H9 (cell line): Measurements from ENCODE around the gene FLT1. TPM values are rescaled to one million over a fixed set of nuclear protein-coding genes. Genes with fewer than 3 reads are reported as not detected.

Experiments used
- DNase-seq: peaks from one replicate; pipeline ENCODE4 v3.0.0-alpha.2; 2017
- H2AFZ ChIP-seq: one replicate; pipeline ENCODE4 v1.6.1; 2013; ENCODE audit warnings: mild to moderate bottlenecking, low read length, control low read depth, moderate library complexity
- H2AK5ac ChIP-seq: 2 replicates; pipeline ENCODE4 v1.6.1; 2013; ENCODE audit warnings: low read length, control low read depth, mixed read lengths; ENCODE audit not compliant: insufficient read length
- H2BK120ac ChIP-seq: one replicate; pipeline ENCODE4 v1.6.1; 2013; ENCODE audit warnings: low read depth, mild to moderate bottlenecking, low read length, control low read depth, inconsistent platforms; ENCODE audit not compliant: poor library complexity, severe bottlenecking
- H2BK12ac ChIP-seq: 2 replicates; pipeline ENCODE4 v1.6.1; 2013; ENCODE audit warnings: low read length, control low read depth, mixed read lengths, low read depth; ENCODE audit not compliant: insufficient read length
- H2BK15ac ChIP-seq: 2 replicates; pipeline ENCODE4 v1.6.1; 2013; ENCODE audit warnings: low read depth, low read length, control low read depth
- H2BK20ac ChIP-seq: one replicate; pipeline ENCODE4 v1.6.1; 2013; ENCODE audit warnings: low read depth, mild to moderate bottlenecking, low read length, control low read depth, inconsistent platforms; ENCODE audit not compliant: poor library complexity, severe bottlenecking
- H2BK5ac ChIP-seq: 2 replicates; pipeline ENCODE4 v1.6.1; 2013; ENCODE audit warnings: low read length, control low read depth, mixed read lengths; ENCODE audit not compliant: insufficient read length
- H3K14ac ChIP-seq: 2 replicates; pipeline ENCODE4 v1.6.1; 2013; ENCODE audit warnings: low read length, control low read depth; ENCODE audit not compliant: insufficient read depth
- H3K18ac ChIP-seq: 2 replicates; pipeline ENCODE4 v1.6.1; 2013; ENCODE audit warnings: low read depth, mild to moderate bottlenecking, mixed read lengths, low read length, control low read depth; ENCODE audit not compliant: insufficient read length
- H3K23ac ChIP-seq: 2 replicates; pipeline ENCODE4 v1.6.1; 2013; ENCODE audit warnings: low read length, control low read depth, mixed read lengths, low read depth; ENCODE audit not compliant: insufficient read length
- H3K23me2 ChIP-seq: 2 replicates; pipeline ENCODE4 v1.6.1; 2013; ENCODE audit warnings: low read depth, mild to moderate bottlenecking, mixed read lengths, low read length, control low read depth; ENCODE audit not compliant: insufficient read length, poor library complexity, severe bottlenecking
- H3K27ac ChIP-seq: 2 replicates; pipeline ENCODE4 v1.5.1; 2013; ENCODE audit warnings: low read length, control low read depth, mixed read lengths, low read depth; ENCODE audit not compliant: insufficient read length
- H3K27me3 ChIP-seq: 2 replicates; pipeline ENCODE4 v1.6.1; 2013; ENCODE audit warnings: low read length, control low read depth, inconsistent platforms; ENCODE audit not compliant: insufficient read depth
- H3K4ac ChIP-seq: 2 replicates; pipeline ENCODE4 v1.6.1; 2013; ENCODE audit warnings: low read depth, mild to moderate bottlenecking, control low read depth, inconsistent platforms, low read length, moderate library complexity
- H3K4me1 ChIP-seq: 2 replicates; pipeline ENCODE4 v1.6.1; 2013; ENCODE audit warnings: low read length, control low read depth, inconsistent platforms; ENCODE audit not compliant: insufficient read depth
- H3K4me2 ChIP-seq: 2 replicates; pipeline ENCODE4 v1.6.1; 2013; ENCODE audit warnings: low read length, control low read depth, mixed read lengths; ENCODE audit not compliant: insufficient read length, insufficient read depth
- H3K56ac ChIP-seq: 2 replicates; pipeline ENCODE4 v1.6.1; 2013; ENCODE audit warnings: low read depth, mild to moderate bottlenecking, mixed read lengths, low read length, control low read depth; ENCODE audit not compliant: insufficient read length
- H3K79me1 ChIP-seq: 2 replicates; pipeline ENCODE4 v1.6.1; 2013; ENCODE audit warnings: low read depth, mild to moderate bottlenecking, moderate library complexity, low read length, control low read depth, inconsistent platforms; ENCODE audit not compliant: insufficient read depth, poor library complexity, severe bottlenecking
- H3K79me2 ChIP-seq: 2 replicates; pipeline ENCODE4 v1.6.1; 2013; ENCODE audit warnings: low read length, control low read depth, inconsistent platforms; ENCODE audit not compliant: insufficient read depth
- H3K9ac ChIP-seq: 2 replicates; pipeline ENCODE4 v1.6.1; 2013; ENCODE audit warnings: low read length, control low read depth, mixed read lengths; ENCODE audit not compliant: insufficient read length; ENCODE audit errors: extremely low read depth
- H3K9me3 ChIP-seq: one replicate; pipeline ENCODE4 v1.6.1; 2013; ENCODE audit warnings: low read depth, low read length, inconsistent platforms; ENCODE audit not compliant: control insufficient read depth
- H3T11ph ChIP-seq: one replicate; pipeline ENCODE4 v1.6.1; 2013; ENCODE audit warnings: mild to moderate bottlenecking, low read length, control low read depth, inconsistent platforms
- H4K20me1 ChIP-seq: one replicate; pipeline ENCODE4 v1.6.1; 2013; ENCODE audit not compliant: control insufficient read depth, insufficient read length, insufficient read depth
- H4K5ac ChIP-seq: 2 replicates; pipeline ENCODE4 v1.6.1; 2013; ENCODE audit warnings: low read depth, mild to moderate bottlenecking, mixed read lengths, low read length, control low read depth; ENCODE audit not compliant: insufficient read length
- H4K8ac ChIP-seq: replicated peaks from 2 replicates; pipeline ENCODE4 v1.6.1; 2013; ENCODE audit warnings: low read length, control low read depth, mixed read lengths, low read depth; ENCODE audit not compliant: insufficient read length
- H4K91ac ChIP-seq: 2 replicates; pipeline ENCODE4 v1.6.1; 2013; ENCODE audit warnings: low read depth, mild to moderate bottlenecking, moderate library complexity, mixed read lengths, low read length, control low read depth; ENCODE audit not compliant: insufficient read length
- H3K27ac Mint-ChIP-seq, 3 experiments: 2 replicates in 2 of 3; 3 replicates in 1 of 3; pipeline ENCODE4 v1.8.0; 2020 to 2021; ENCODE audit warnings: mixed read lengths in 3 of 3, mild to moderate bottlenecking in 1 of 3, moderate library complexity in 1 of 3
- H3K27me3 Mint-ChIP-seq: 2 replicates; pipeline ENCODE4 v1.8.0; 2021; ENCODE audit warnings: low read depth, mild to moderate bottlenecking, moderate library complexity, mixed read lengths
- H3K36me3 Mint-ChIP-seq, 3 experiments: 2 replicates in 2 of 3; 3 replicates in 1 of 3; pipeline ENCODE4 v1.8.0; 2020 to 2021; ENCODE audit warnings: low read depth in 3 of 3, mixed read lengths in 3 of 3; ENCODE audit not compliant: insufficient read depth in 1 of 3
- H3K4me1 Mint-ChIP-seq, 2 experiments: 2 replicates each; pipeline ENCODE4 v1.8.0; 2020; ENCODE audit warnings: mixed read lengths in 2 of 2
- H3K4me3 Mint-ChIP-seq, 2 experiments: 2 replicates in 1 of 2; 3 replicates in 1 of 2; pipeline ENCODE4 v1.8.0; 2020 to 2021; ENCODE audit warnings: mild to moderate bottlenecking in 2 of 2, mixed read lengths in 2 of 2, moderate library complexity in 1 of 2
- H3K9me3 Mint-ChIP-seq, 2 experiments: 2 replicates in 1 of 2; 3 replicates in 1 of 2; pipeline ENCODE4 v1.8.0; 2020; ENCODE audit warnings: mild to moderate bottlenecking in 2 of 2, mixed read lengths in 2 of 2, moderate library complexity in 1 of 2
- CTCF ChIP-seq: fragments of 200-600 bp; sonication (generic); conservative IDR thresholded peaks from 3 replicates; pipeline ENCODE4 v1.8.0; 2021; ENCODE audit warnings: antibody characterized with exemption, mild to moderate bottlenecking
- WGBS: extraction: QIAGEN DNeasy Blood & Tissue Kit; methylation state at CpG from one replicate; pipeline ENCODE4 v1.1.7; 2013; ENCODE audit warnings: missing lambda C conversion rate, low lambda C conversion rate, mixed read lengths; ENCODE audit not compliant: insufficient read length; ENCODE audit errors: extremely low coverage; 5-methylcytosine and 5-hydroxymethylcytosine counted together
- total RNA-seq: library from RNA; stranded (reverse); gene quantifications from 2 replicates; pipeline ENCODE4 v1.2.1, GENCODE V29; 2021

Gene FLT1
- total RNA-seq, 1 experiment from 2014 or later = 84.1 TPM

GRCh38 chr13:28458608-28459007, 36.3 kb downstream of the FLT1 start:
- no peak for DNase-seq
- no peak overlapping the region for H3K27ac ChIP-seq
- no peak overlapping the region for H4K8ac ChIP-seq
- H3K4ac ChIP-seq = no peak overlapping the region
- H2BK20ac ChIP-seq = no peak overlapping the region
- WGBS = no CpG with 5 or more reads among the region's 2 CpGs
- H3T11ph ChIP-seq = no peak overlapping the region
- H3K79me1 ChIP-seq = peaks cover 2% of the 10 kb centered on the region
- H3K56ac ChIP-seq = no peak overlapping the region
- H3K23ac ChIP-seq = no peak overlapping the region
- H3K36me3 Mint-ChIP-seq = peaks cover 66 to 82% (median 78%) of the 10 kb centered on the region in 3 experiments
- H3K9ac ChIP-seq = no peak overlapping the region
- no peak overlapping the region for H2BK5ac ChIP-seq
- no peak for TF ChIP-seq CTCF
- H3K4me1 ChIP-seq = peaks cover 11% of the 10 kb centered on the region
- no peak overlapping the region for H3K4me2 ChIP-seq
- H4K5ac ChIP-seq = no peak overlapping the region
- no peak overlapping the region for H2BK12ac ChIP-seq
- peaks cover 0 to 2% of the 10 kb centered on the region in 2 experiments; a peak in 2 of 5 replicates for H3K9me3 Mint-ChIP-seq
- H3K27ac Mint-ChIP-seq = 0 out of 7 replicates have a peak overlapping the region, but pooled peaks of 1 of the 3 experiments have one; percentile 87
- no peak overlapping the region for H2AK5ac ChIP-seq
- 0 out of 2 replicates have a peak, but pooled peaks cover 4% of the 10 kb centered on the region for H3K79me2 ChIP-seq
- H2BK15ac ChIP-seq = no peak overlapping the region
- no peaks in the 10 kb centered on the region for H3K27me3 ChIP-seq
- H3K4me1 Mint-ChIP-seq = peaks cover 41 to 46% of the 10 kb centered on the region in 2 experiments
- no peak overlapping the region for H3K18ac ChIP-seq
- H3K23me2 ChIP-seq = no peaks in the 10 kb centered on the region
- no peaks in the 10 kb centered on the region for H3K9me3 ChIP-seq
- H4K91ac ChIP-seq = no peak overlapping the region
- no peak overlapping the region for H3K4me3 Mint-ChIP-seq
- H3K27me3 Mint-ChIP-seq = no peaks in the 10 kb centered on the region
- H2AFZ ChIP-seq = no peak overlapping the region
- no peaks in the 10 kb centered on the region for H4K20me1 ChIP-seq
- H2BK120ac ChIP-seq = no peak overlapping the region
- no peak overlapping the region for H3K14ac ChIP-seq
